ENCODE data around the gene PDE2A. TPM values are rescaled to one million over a fixed set of nuclear protein-coding genes. Genes with fewer than 3 reads are reported as not detected.

PDE2A gene
- total RNA-seq, 1 donor from 2014 or later: 403 TPM

- Histone ChIP-seq H3K27me3 (peaks cover 2% of the 10 kb centered on the region), H3K4me1 (no peaks in the 10 kb centered on the region), H3K4me3 (no peak overlapping the region), H3K9me3 (no peaks in the 10 kb centered on the region), H3K36me3 (peaks cover 16 to 26% of the 10 kb centered on the region in 2 donors), H3K27ac (no peak overlapping the region)
- intact Hi-C loops (cut with DNase I): loop anchor here (1.0 to 5.0 kb wide), 2 partner anchors 98 to 211 kb away; no protein-coding TSS in a partner anchor
- TF ChIP-seq CTCF (IDR thresholded peaks at IDR 0.05): no peak
- no peak for DNase-seq (ENCODE audit: low spot score in 2 of 2)
These were observed 8.6 kb upstream of the PDE2A start for GRCh38 chr11:72682858-72683243.

GRCh38 chr11:72682238-72682857, 8.1 kb upstream of the PDE2A start:
- H3K27ac ChIP-seq: no peak overlapping the region
- H3K9me3 ChIP-seq: no peaks in the 10 kb centered on the region
- no peaks in the 10 kb centered on the region for H3K4me1 ChIP-seq
- DNase-seq (ENCODE audit: low spot score in 2 of 2): no peak
- no peak overlapping the region for H3K4me3 ChIP-seq
- peaks cover 7% of the 10 kb centered on the region for H3K27me3 ChIP-seq
- TF ChIP-seq CTCF (IDR thresholded peaks at IDR 0.05): no peak
- intact Hi-C loops (cut with DNase I): loop anchor here (5.0 kb wide), 1 partner anchor 210 kb away; no protein-coding TSS in a partner anchor
- peaks cover 12 to 21% of the 10 kb centered on the region in 2 donors for H3K36me3 ChIP-seq

GRCh38 chr11:72681226-72682153, 7.3 kb upstream of the PDE2A start:
- H3K27me3 ChIP-seq: peaks cover 9% of the 10 kb centered on the region
- H3K27ac ChIP-seq: no peak overlapping the region
- H3K4me3 ChIP-seq: no peak overlapping the region
- no peaks in the 10 kb centered on the region for H3K9me3 ChIP-seq
- no peak for TF ChIP-seq CTCF (IDR thresholded peaks at IDR 0.05)
- no peaks in the 10 kb centered on the region for H3K4me1 ChIP-seq
- no peak for DNase-seq (ENCODE audit: low spot score in 2 of 2)
- H3K36me3 ChIP-seq: peaks cover 5 to 13% of the 10 kb centered on the region in 2 donors
- intact Hi-C loops (cut with DNase I): loop anchor here (5.0 kb wide), 1 partner anchor 209 kb away; no protein-coding TSS in a partner anchor

- no peaks in the 10 kb centered on the region for H3K9me3 ChIP-seq
- peaks cover 5 to 7% of the 10 kb centered on the region in 2 donors for H3K36me3 ChIP-seq
- no peak overlapping the region for H3K27ac ChIP-seq
- H3K27me3 ChIP-seq: peaks cover 9% of the 10 kb centered on the region
- no peak for TF ChIP-seq CTCF (IDR thresholded peaks at IDR 0.05)
- intact Hi-C loops (cut with DNase I): loop anchor here (5.0 kb wide), 1 partner anchor 208 kb away; no protein-coding TSS in a partner anchor
- no peak for DNase-seq (ENCODE audit: low spot score in 2 of 2)
- H3K4me1 ChIP-seq: no peaks in the 10 kb centered on the region
- H3K4me3 ChIP-seq: no peak overlapping the region
These were observed 6.5 kb upstream of the PDE2A start for GRCh38 chr11:72680624-72681158.

- no peaks in the 10 kb centered on the region for H3K36me3 ChIP-seq
- no peaks in the 10 kb centered on the region for H3K4me1 ChIP-seq
- peaks cover 9% of the 10 kb centered on the region for H3K27me3 ChIP-seq
- H3K9me3 ChIP-seq: no peaks in the 10 kb centered on the region
- intact Hi-C loops (cut with DNase I): loop anchor here (5.0 kb wide), 1 partner anchor 208 kb away; no protein-coding TSS in a partner anchor
- H3K27ac ChIP-seq: no peak overlapping the region
- TF ChIP-seq CTCF (IDR thresholded peaks at IDR 0.05): no peak
- DNase-seq (ENCODE audit: low spot score in 2 of 2): no peak
- no peak overlapping the region for H3K4me3 ChIP-seq
These were observed 5.6 kb upstream of the PDE2A start for GRCh38 chr11:72679869-72680268.
